Activated CD4-positive, alpha-beta T cell treated with anti-CD3 and anti-CD28 coated beads, Interleukin-2, Interleukin-6, amounts not matched to agents 100 ng/mL and 50 ng/mL, durations not matched to agents 16 hours and 8 hours (primary cell): Measurements from ENCODE around the gene UNC50.

Experiments
- DNase-seq: peaks from one replicate; pipeline ENCODE4 v3.0.0-alpha.2; 2020

The UNC50 gene

DNA sequence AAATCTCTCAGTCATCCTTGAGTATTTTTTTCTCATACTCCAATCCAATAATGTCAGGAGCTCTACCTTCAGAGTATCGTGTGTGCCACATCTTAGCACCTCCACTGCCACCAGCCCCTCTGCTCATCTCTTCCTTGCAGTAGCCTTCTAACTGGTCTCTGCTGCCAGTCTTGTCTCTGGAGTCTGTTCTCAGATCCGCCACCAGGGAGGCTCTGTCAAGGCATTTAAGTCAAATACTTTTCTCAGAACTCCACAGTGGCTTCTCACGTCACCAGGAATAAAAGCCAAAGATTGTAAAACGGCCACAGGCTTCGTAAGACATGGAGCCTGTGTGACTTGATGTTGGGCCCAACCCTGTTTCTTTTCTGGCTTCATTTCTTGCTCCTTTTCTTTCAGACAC, 7.1 kb downstream of the UNC50 start:
- no peak for DNase-seq

DNA sequence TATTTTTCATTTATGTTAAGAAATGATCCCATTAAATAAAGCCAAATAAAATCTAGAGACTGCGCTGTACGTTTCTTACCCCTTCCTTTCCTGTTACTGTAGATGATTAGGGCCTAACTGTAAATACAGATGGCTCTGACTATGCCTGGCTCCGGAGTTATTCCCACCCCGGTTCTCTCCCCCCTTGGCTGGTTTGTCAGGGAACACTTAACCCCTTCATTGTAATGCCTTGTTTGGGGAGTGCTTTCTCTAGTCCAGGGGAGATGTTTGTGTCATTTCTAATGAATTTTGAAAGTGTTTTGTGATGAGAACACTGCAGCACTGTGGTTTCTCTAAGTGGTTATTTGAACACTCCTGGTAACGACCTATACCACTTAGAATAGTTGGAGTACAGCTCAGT, 8.8 kb downstream of the UNC50 start:
- DNase-seq: no peak

DNA sequence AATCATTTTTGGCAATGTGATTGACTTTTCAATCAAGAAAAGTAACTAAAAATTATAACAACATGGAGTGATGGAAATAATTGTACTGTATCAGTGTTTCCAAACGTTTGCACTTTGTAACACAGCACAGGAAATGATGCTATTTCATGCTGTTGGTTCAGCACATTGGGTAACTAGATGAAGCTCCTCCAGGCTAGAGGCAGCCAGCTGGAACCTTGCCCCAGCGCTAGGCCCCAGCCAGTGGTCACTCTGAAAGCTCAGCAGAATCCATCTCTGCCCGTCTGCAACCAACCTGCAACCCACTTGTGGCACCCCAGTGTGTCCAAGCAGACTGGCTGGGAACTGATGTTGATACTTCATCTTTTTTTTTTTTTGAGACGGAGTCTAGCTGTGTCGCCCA, 15.3 kb downstream of the UNC50 start:
- DNase-seq: no peak

DNA sequence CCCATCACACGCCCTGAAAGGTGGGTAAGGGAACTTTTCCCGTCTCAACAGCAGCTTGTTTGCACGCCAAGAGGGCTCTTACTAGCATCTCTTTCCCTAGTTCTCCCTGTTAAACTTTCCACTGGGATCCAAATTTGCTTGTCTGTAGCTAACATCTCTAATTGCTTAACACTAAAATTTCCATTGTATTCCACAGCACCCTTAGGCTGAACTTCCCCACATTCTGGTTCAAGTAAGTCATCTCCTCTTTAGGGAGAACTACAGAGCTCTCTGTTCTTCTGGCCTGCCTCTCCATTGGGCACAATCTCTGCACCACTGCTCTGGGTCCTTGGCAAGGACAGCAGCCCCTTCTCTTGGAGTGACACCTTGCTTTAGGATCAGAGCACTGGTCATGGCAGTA, 24.0 kb downstream of the UNC50 start:
- no peak for DNase-seq

DNA sequence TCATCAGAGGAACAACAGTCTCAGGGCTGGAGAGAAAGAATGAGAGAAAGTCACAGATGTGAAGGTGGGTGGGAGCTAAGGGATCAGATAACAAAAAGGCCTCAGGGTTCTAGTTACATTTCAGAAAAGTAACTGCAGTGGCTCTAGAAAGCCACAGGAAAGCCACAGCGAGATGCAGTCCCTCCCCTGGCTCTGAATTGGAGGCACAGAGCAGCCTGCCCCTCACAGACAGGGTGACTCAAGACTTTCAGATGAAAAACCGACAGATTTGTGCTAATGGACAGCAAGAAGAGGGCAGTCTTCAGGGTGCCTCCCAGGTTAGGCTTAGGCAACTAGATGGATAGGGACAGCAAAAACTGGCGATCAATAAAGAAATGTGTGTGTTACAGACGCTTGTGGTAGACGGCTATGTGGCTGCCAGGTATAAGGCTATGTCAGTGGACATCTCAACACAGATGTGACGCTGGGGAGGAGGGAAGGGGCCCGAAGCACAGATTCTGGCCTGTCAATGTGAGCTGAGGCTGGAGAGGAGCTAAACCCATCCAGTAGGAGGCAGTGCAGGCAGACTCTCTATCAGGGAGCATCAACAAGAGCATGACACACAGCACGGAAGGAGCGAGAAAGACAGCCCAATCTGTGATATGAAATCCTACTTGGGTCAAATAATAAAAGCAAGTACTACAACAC, 26.2 kb downstream of the UNC50 start:
- peak; percentile 54 for DNase-seq

DNA sequence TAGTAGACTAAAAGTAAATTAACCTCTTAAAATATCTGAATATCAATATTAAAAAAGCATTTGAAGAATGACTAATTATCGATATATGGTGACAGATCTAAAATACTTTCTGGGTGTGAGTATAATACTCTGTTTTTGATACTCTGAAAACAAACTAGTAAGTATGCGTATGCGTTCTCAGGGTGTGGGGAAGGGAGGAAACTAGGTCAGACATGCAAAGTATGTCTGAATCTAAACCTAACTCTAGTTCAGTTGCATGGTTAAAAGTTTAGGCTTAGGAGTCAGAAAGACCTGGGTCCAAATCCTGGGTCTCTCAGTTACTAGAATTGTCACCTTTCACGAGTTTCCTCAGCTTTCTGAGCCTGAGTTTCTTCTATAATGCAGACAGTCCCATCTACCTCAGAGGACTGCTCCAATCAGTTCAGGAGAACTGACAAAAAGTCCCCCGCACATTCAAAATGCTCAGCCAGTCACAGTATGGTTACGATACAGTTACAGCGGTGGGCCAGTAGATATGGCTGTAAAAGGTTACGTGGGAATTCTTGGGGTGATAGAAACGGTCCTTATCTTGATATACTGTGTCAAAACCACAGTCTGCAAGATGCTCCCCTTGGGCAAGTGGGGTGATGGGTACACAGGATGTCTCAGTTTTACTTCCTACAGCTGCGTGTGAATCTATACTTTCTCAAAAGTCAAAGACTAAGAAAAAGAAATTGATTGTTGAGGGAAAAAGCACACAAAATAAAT, 29.2 kb downstream of the UNC50 start:
- DNase-seq: peak; percentile 71

DNA sequence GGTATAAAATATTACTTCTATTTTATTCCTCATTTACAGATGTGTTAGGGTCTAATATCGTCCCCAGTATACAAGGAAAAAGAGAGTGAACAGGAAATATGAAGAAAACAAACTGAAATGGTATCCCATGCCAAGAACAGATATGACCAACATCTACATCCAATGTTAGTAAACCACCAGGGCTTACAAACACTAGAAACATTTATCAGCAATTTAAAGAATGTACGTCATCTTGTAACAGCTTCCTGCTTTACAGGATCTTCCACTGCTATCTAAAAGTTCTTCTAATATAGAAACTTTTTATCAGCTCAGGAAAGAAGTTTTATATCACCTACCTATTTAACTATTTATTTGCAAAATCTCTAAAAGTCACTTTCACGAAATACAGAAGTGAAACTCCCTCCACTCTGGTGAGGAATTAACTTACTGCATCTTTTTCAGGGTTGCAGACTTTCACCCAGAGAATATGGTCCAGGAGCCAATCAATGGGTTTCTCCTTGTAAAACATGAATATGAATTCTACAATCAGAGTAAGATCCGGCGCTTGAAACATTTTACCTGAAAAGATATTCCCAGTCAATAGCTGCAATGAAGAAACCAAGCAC, 35.2 kb downstream of the UNC50 start:
- DNase-seq: no peak

DNA sequence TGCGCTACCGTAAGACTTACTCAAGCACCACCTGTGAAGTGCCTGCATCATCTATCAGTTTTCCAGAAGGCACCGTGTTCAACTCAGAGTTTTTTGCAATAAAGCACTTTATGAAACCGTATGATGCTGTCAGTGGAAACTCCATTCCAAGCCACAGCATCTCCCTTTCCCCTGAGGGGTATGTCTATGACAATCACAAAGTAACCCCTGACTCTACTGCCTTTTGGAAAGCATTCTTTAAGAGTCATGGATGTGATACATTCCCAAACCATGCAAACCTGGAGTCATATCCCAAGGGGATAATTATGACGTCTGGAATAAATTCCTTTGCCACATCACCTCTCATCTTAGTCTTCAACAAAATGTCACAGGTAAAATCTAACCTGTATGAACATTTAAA, 39.2 kb downstream of the UNC50 start:
- DNase-seq: no peak

DNA sequence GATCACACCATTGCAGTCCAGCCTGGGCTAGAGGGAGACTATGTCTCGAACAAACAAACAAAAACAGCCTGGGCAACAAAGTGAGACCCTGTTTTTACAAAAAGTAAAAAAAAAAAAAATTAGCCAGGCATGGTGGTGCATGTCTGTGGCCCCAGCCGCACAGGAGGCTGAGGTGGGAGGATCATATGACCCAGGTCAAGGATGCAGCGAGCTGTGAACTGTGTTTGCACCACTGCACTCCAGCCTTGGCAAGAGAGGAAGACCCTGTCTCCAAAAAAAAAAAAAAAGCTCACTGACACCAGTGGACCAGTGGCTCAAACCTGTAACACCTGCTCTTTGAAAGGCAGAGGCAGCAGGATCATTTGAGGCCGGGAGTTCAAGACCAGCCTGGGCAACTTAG, 40.1 kb downstream of the UNC50 start:
- DNase-seq: no peak

DNA sequence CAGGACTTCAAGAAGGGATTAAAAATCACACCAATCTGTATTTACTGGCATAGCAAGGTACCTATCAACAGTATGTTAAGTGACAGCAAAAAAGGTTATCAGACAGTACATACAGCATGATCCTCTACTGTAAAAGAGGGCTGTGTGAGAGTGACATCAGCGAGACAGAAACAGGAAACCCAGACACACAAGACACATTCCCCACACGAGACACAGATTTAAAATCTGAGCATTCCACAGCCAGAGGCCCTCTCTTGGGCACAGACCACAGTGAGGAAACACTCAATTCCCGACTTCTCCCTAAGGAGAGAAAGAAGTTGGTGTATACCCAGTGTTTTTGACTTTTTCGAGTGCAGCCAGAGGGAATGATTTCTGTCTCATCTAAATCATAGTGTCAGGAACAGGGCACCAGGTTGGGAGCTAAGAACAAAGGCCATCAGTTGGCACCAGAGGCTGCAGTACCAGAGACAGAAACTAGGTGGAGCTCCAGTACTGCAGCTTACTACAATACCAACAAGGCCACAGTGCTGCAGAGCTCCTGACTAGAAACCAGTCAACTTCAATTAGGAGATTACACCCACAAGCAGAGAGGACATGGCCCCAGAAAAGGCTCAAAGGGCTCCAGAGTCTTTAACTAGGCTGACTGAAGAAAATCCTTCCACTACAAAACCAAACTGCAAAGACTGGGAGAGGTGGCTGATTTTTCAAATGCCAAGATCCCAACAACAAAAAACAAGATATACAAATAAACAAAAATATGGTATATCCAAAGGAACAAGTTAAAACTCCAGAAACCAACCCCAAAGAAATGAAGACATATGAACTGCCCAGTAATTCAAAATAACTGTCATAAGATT, 41.0 kb downstream of the UNC50 start:
- peak; percentile 89 for DNase-seq

DNA sequence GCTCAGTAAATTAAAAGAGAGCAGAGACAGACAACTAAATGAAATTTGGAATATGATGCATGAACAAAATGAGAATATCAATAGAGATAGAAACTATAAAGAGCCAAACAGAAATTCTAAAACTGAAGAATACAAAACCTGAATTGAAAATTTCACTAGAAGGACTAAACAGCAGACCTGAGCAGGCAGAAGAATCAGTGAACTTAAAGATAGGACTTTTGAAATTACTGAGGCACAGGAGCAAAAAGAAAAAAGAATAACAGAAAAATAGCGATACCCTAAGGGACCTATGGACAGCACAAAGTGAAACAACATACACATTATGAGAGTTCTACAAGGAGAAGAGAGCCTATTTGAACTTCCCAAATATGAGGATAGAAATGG, 41.6 kb downstream of the UNC50 start:
- no peak for DNase-seq

DNA sequence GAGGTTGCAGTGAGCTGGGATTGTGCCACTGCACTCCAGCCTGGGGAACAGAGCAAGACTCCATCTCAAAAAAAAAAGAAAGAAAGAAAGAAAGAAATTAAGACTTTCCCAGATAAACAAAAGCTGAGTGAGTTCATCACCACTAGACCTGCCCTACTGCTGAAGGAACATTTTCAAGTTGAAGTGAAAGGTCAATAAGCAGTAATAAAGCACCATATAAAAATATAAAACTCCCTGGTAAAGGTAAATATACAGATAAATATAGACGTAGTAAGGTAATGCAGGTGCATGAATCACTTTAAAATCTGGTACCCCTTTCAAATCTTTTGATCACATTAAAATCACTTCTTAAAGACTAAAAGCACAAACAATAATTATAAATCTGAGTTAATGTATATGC, 42.6 kb downstream of the UNC50 start:
- no peak for DNase-seq

DNA sequence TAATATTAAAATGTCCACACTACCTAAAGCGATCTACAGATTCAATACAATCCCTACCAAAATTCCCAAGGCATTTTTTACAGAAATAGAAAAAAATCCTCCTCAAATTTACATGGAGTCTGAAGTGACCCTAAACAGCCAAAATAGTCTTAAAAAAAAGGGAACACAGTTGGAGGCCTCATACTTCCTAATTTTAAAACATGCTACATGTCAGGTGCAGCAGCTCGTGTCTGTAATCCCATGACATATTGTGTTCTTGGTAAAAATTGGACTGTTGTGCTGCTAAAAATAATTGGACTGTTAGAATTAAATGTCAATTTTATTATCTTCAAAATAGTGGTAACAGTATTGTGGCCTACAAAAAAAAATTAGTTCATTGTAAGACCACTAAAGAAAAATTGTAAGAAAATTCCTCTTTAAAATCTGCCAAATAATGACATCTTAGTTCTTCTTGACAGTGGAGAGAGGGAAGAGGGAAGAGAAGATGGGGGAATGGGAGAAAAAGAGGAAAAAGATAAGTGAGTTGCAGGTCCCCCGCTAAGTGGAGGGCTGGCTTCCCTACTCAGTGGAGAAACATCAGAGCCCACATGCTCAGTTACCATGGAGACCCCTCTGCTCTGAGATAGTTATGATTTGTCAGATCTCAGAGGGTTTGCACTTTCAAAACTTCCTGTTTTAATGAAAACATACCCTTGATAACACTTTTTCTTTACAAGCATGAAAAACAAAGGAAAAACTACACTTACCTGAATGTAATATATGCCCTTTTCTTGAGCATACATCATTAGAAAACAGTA, 46.5 kb downstream of the UNC50 start:
- no peak for DNase-seq

DNA sequence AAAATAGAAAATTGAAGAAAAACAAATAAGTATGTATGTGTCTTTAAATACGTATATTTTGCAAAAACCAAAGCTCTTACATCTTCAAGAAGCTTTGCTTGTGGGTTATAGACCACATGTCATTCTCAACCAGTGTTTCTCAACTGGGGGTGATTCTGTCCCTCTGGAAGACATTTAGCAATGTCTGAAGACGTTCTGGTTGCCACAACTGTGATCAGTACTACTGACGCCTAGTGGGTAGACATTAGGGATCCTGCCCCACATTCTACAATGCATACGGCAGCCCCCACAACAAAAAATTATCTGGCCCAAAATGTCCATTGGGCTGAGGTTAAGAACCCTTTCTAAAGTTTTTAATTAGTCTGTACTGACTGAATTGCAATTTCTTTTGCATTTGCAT, 48.4 kb downstream of the UNC50 start:
- peak; percentile 39 for DNase-seq

DNA sequence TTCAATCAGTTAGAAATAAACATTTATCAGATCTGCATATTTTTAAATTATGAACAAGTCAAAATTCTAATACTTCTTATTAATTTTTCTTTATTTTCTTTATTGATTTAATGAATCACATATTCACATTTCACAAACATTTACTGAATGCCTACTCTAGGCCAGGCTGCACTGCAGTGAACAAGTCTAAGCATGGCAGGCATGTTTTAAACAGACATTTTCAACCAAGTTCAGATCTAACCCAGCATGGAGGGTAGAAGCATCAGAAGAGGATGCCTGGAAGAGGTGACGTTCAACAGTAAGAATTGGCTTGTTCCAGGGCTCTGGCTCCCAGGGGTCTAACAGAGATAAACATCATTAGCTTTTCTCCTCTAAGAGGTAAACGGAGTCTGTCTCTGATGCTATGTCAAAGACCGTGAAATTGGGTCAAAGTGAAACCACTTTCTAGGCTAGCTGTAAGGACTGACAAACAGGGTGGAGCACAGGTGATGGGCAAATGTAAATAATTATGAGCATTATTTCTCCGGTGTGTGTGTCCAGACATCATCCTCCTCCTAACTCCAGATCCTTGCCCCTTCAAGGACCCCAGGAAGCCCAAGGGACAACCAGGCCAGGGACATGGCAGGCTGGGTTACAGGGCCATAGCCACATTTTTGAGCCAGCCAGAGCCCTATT, 50.6 kb downstream of the UNC50 start:
- peak; percentile 54 for DNase-seq

DNA sequence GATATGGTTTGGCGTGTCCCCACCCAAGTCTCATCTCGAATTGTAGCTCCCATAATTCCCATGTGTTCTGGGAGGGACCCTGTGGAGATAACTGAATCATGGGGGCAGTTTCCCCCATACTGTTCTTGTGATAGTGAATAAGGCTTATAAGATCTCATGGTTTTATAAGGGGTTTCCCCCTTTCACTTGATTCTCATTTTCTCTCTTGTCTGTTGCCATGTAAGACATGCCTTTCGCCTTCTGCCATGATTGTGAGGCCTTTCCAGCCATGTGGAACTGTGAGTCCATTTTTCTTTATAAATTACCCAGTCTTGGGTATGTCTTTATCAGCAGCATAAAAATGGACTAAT, 51.1 kb downstream of the UNC50 start:
- DNase-seq: peak; percentile 21

DNA sequence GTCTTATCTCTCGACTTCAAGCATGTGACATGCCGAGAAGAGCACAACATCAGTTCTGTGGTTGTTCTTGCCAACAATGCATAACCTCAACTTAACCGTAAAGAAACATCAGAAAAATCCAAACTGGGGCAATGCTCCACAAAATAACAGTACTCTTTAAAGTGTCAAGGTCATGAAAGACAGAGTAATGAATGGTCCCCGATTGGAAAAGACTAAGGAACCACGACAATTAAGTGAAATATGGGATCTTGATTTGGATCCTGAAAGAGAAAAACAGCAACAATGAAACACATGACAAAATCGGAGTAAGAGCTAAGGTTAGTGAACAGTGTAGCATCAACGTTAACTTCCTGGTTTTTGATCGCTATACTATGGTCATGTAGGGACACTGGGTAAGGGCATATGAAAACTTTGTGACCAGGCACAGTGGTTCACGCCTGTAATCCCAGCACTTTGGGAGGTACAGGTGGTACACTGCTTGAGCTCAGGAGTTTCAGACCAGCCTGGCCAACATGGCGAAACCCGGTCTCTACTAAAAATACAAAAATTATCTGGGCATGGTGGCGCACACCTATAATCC, 55.2 kb downstream of the UNC50 start:
- peak; percentile 48 for DNase-seq

DNA sequence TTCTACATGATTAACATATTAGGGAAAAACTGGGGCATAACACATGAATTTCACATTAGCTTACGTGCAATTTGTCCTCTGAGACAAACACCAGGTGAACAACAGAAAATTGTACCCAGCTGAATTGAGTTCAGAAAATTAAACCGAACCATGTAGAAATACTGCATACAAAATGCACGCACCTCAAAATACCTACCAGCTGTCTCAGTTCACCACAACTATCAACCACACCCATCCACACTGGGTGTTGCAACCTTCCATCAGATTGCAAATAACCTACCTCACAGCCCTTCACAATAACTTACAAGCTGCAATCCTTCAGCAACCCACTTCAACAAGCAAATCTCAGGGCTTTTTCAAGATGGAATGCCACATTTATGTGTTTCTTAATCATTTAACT, 55.9 kb downstream of the UNC50 start:
- DNase-seq: peak; percentile 72

DNA sequence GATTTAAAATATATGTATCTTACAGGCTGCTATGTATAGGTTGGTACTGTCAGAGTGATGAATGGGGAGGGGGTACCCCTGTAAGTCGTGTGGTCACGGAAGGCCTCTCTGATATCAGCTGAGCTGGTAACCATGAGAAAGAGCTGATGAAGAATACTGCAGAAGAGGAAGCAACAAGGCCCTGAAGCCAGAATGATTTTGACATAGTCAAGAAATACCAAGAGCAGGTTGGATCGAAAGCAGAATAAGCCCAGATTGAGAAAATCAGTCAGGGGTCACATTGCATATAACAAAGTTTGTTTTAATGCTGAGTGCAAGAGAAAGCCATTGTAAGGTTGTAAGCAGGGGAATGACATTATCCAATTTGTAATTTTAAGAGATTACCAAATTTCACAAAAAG, 57.3 kb downstream of the UNC50 start:
- DNase-seq: no peak
